ENCODE results near the gene SLC22A23.

Gene SLC22A23

GRCh38 chr6:3226481-3227362 is 230.1 kb downstream of the SLC22A23 start (continued):
- no peak for TF ChIP-seq MEIS1 (CRISPR knock-in tag; IDR thresholded peaks at IDR 0.05; ENCODE audit: borderline replicate concordance)
- no peak for TF ChIP-seq ZNF670 (tag by site-specific recombination; IDR thresholded peaks at IDR 0.05; ENCODE audit: low read depth)
- no peak for TF ChIP-seq IKZF3 (tag by site-specific recombination; IDR thresholded peaks at IDR 0.05)
- TF ChIP-seq ZFP69B (tag by site-specific recombination; IDR thresholded peaks at IDR 0.05), result 0 out of 2 replicates have a peak, but pooled peaks have one; percentile 2
- TF ChIP-seq SP2 (tag by site-specific recombination; IDR thresholded peaks at IDR 0.05), result peak; percentile 41; the same call in 1 of the 2 replicates
- TF ChIP-seq ZNF830 (tag by site-specific recombination; IDR thresholded peaks at IDR 0.05; ENCODE audit: low read depth), result no peak
- no peak for TF ChIP-seq ZNF24 (tag by site-specific recombination; IDR thresholded peaks at IDR 0.05)
- TF ChIP-seq GLIS1 (tag by site-specific recombination; IDR thresholded peaks at IDR 0.05), result 0 out of 2 replicates have a peak, but pooled peaks have one; percentile 6
- TF ChIP-seq ZNF596 (tag by site-specific recombination; IDR thresholded peaks at IDR 0.05), result no peak
- no peak for TF ChIP-seq ZNF510 (tag by site-specific recombination; IDR thresholded peaks at IDR 0.05; ENCODE audit: insufficient replicate concordance)
- 0 out of 2 replicates have a peak, but pooled peaks have one; percentile 24 for TF ChIP-seq ZBTB44 (tag by site-specific recombination; IDR thresholded peaks at IDR 0.05)
- TF ChIP-seq ZNF239 (tag by site-specific recombination; IDR thresholded peaks at IDR 0.05), result no peak
- TF ChIP-seq ATF2 (tag by site-specific recombination; IDR thresholded peaks at IDR 0.05; ENCODE audit: low read depth), result no peak
- TF ChIP-seq BCL11B (tag by site-specific recombination; IDR thresholded peaks at IDR 0.05; ENCODE audit: low read depth), result no peak

GRCh38 chr6:3226042-3226441 is 230.8 kb downstream of the SLC22A23 start:
- ChIA-PET POLR2A (interaction anchor here (0.9 to 2.6 kb wide), 14 partner anchors 9 to 69 kb away, joined by 3 to 26 read pairs (median 8); partner anchors contain the start of gene TUBB2A), CTCF (interaction anchor here (0.9 to 1.5 kb wide), 4 partner anchors 17 to 99 kb away, joined by 3 to 13 read pairs (median 5); partner anchors contain the start of gene TUBB2A)
- Histone ChIP-seq H3K4me3 (ENCODE audit: low read depth, low read length) (peak overlapping the region; percentile 63), H3K9me3 (ENCODE audit: control insufficient read depth, insufficient read depth, low read depth, low read length) (no peaks in the 10 kb centered on the region), H3K36me3 (ENCODE audit: control insufficient read depth in 2 of 2, insufficient read depth in 1 of 2, low read length in 2 of 2) (peaks cover 16 to 18% of the 10 kb centered on the region in 2 experiments; a peak in 2 of 3 replicates), H3K27ac (ENCODE audit: extremely low read depth, low read depth, low read length) (no peak overlapping the region), H3K4me1 (ENCODE audit: control insufficient read depth, insufficient read depth, low read length) (peaks cover 8% of the 10 kb centered on the region; the same call in 1 of the 2 replicates)
- TF ChIP-seq ZNF280C (tag by site-specific recombination; IDR thresholded peaks at IDR 0.05) (no peak), ZSCAN4 (tag by site-specific recombination; IDR thresholded peaks at IDR 0.05) (no peak), ZFP69B (tag by site-specific recombination; IDR thresholded peaks at IDR 0.05) (no peak), ZNF449 (tag by site-specific recombination; IDR thresholded peaks at IDR 0.05) (no peak), GLI2 (tag by site-specific recombination; IDR thresholded peaks at IDR 0.05; ENCODE audit: borderline replicate concordance, low read depth) (no peak), ZBTB21 (tag by site-specific recombination; IDR thresholded peaks at IDR 0.05) (no peak), ZNF514 (tag by site-specific recombination; IDR thresholded peaks at IDR 0.05) (no peak), HOXC10 (CRISPR knock-in tag; IDR thresholded peaks at IDR 0.05) (no peak), ZNF426 (tag by site-specific recombination; IDR thresholded peaks at IDR 0.05) (no peak)
